HEK293 (cell line): ENCODE measurements around the gene MTX1.
A peak's percentile ranks its signal among the peaks of the same experiment; 100 is the strongest.

Experiments
- CTCF ChIA-PET: fragments of 350-600 bp; formaldehyde crosslinking; extraction: SDS; loops from one replicate; lab custom pipeline; 2021; ENCODE audit warnings: antibody characterized with exemption; lab: Yijun Ruan, JAX
- POLR2A ChIA-PET: fragments of 300-600 bp; formaldehyde crosslinking; extraction: SDS; loops from one replicate; lab custom pipeline; 2020; ENCODE audit warnings: antibody characterized with exemption, inconsistent platforms; lab: Yijun Ruan, JAX
- H3K27ac ChIP-seq: fragments of 200-500 bp; sonication (Bioruptor generic); 2 replicates; pipeline ENCODE4 v1.5.1; 2014; ENCODE audit warnings: low read depth, low read length, control low read depth, inconsistent platforms; ENCODE audit errors: extremely low read depth
- H3K36me3 ChIP-seq, 2 experiments: fragments of 200-500 bp in 1 of 2; sonication (Bioruptor generic) in 1 of 2; 1 replicate in 1 of 2; 2 replicates in 1 of 2; pipeline ENCODE4 v1.5.1; 2014 to 2017; ENCODE audit warnings: inconsistent platforms in 2 of 2, low read length in 2 of 2; ENCODE audit not compliant: control insufficient read depth in 2 of 2, insufficient read depth in 1 of 2
- H3K4me1 ChIP-seq: fragments of 200-500 bp; sonication (Bioruptor generic); 2 replicates; pipeline ENCODE4 v1.5.1; 2014; ENCODE audit warnings: mild to moderate bottlenecking, low read length, inconsistent platforms; ENCODE audit not compliant: control insufficient read depth, insufficient read depth
- H3K4me3 ChIP-seq: 2 replicates; pipeline ENCODE4 v1.5.1; 2011; ENCODE audit warnings: low read depth, mild to moderate bottlenecking, control low read depth, low read length, moderate library complexity
- H3K9me3 ChIP-seq: fragments of 200-500 bp; sonication (Bioruptor generic); 2 replicates; pipeline ENCODE4 v1.5.1; 2014; ENCODE audit warnings: low read depth, low read length, inconsistent platforms; ENCODE audit not compliant: control insufficient read depth, insufficient read depth
- BCL11A ChIP-seq: fragments of 450-650 bp; formaldehyde crosslinking; IDR thresholded peaks from 2 replicates; pipeline ENCODE4 v1.5.1; 2016; ENCODE audit warnings: low read depth, missing biosample characterization, missing genetic modification characterization
- HOXC10 ChIP-seq: sonication (generic); formaldehyde crosslinking; IDR thresholded peaks from 2 replicates; pipeline ENCODE4 v1.8.1; 2023; ENCODE audit warnings: mild to moderate bottlenecking, missing genetic modification reagents
- IKZF3 ChIP-seq: fragments of 450-650 bp; IDR thresholded peaks from 2 replicates; pipeline ENCODE4 v1.5.0; 2018; ENCODE audit warnings: missing biosample characterization, mild to moderate bottlenecking, missing genetic modification characterization, moderate library complexity
- KLF9 ChIP-seq: fragments of 450-650 bp; formaldehyde crosslinking; IDR thresholded peaks from 2 replicates; pipeline ENCODE4 v1.5.1; 2016; ENCODE audit warnings: missing biosample characterization, missing genetic modification characterization, low read depth
- OSR2 ChIP-seq: fragments of 450-650 bp; formaldehyde crosslinking; IDR thresholded peaks from 2 replicates; pipeline ENCODE4 v1.5.1; 2016; ENCODE audit warnings: missing biosample characterization, missing genetic modification characterization
- PATZ1 ChIP-seq: fragments of 450-650 bp; formaldehyde crosslinking; IDR thresholded peaks from 2 replicates; pipeline ENCODE4 v1.5.1; 2016; ENCODE audit warnings: missing biosample characterization, missing genetic modification characterization
- PBX3 ChIP-seq: sonication (generic); formaldehyde crosslinking; IDR thresholded peaks from 2 replicates; pipeline ENCODE4 v1.8.1; 2022; ENCODE audit warnings: mild to moderate bottlenecking, moderate library complexity, missing genetic modification reagents
- REST ChIP-seq: fragments of 450-650 bp; formaldehyde crosslinking; IDR thresholded peaks from 2 replicates; pipeline ENCODE4 v1.5.1; 2016; ENCODE audit warnings: missing biosample characterization, missing genetic modification characterization
- SP2 ChIP-seq: fragments of 450-650 bp; formaldehyde crosslinking; IDR thresholded peaks from 2 replicates; pipeline ENCODE4 v1.5.1; 2016; ENCODE audit warnings: missing biosample characterization, missing genetic modification characterization
- SP3 ChIP-seq: fragments of 450-650 bp; formaldehyde crosslinking; IDR thresholded peaks from 2 replicates; pipeline ENCODE4 v1.5.1; 2016; ENCODE audit warnings: missing biosample characterization, missing genetic modification characterization
- SP7 ChIP-seq: fragments of 450-650 bp; formaldehyde crosslinking; IDR thresholded peaks from 2 replicates; pipeline ENCODE4 v1.5.1; 2016; ENCODE audit warnings: missing biosample characterization, missing genetic modification characterization
- TRIM28 ChIP-seq: IDR thresholded peaks from 2 replicates; pipeline ENCODE4 v1.6.1; 2011; ENCODE audit warnings: low read length, control low read depth, borderline replicate concordance
- YY2 ChIP-seq: fragments of 450-650 bp; formaldehyde crosslinking; IDR thresholded peaks from 2 replicates; pipeline ENCODE4 v1.5.1; 2016; ENCODE audit warnings: missing biosample characterization, missing genetic modification characterization
- ZBTB17 ChIP-seq: fragments of 450-650 bp; formaldehyde crosslinking; IDR thresholded peaks from 2 replicates; pipeline ENCODE4 v1.5.1; 2016; ENCODE audit warnings: missing biosample characterization, missing genetic modification characterization
- ZBTB48 ChIP-seq: fragments of 450-650 bp; formaldehyde crosslinking; IDR thresholded peaks from 2 replicates; pipeline ENCODE4 v1.5.1; 2016; ENCODE audit warnings: missing biosample characterization, missing genetic modification characterization
- ZFP69B ChIP-seq: fragments of 450-650 bp; formaldehyde crosslinking; IDR thresholded peaks from 2 replicates; pipeline ENCODE4 v1.5.1; 2016; ENCODE audit warnings: missing biosample characterization, missing genetic modification characterization
- ZNF174 ChIP-seq: fragments of 450-650 bp; formaldehyde crosslinking; IDR thresholded peaks from 2 replicates; pipeline ENCODE4 v1.5.0; 2017; ENCODE audit warnings: missing biosample characterization, mild to moderate bottlenecking, missing genetic modification characterization
- ZNF19 ChIP-seq: fragments of 450-650 bp; formaldehyde crosslinking; IDR thresholded peaks from 2 replicates; pipeline ENCODE4; 2016; ENCODE audit warnings: missing biosample characterization, missing genetic modification characterization, low read depth
- ZNF2 ChIP-seq: fragments of 450-650 bp; formaldehyde crosslinking; IDR thresholded peaks from 2 replicates; pipeline ENCODE4 v1.5.1; 2016; ENCODE audit warnings: missing biosample characterization, missing genetic modification characterization
- ZNF223 ChIP-seq: fragments of 450-650 bp; formaldehyde crosslinking; IDR thresholded peaks from 2 replicates; pipeline ENCODE4 v1.5.1; 2016; ENCODE audit warnings: missing biosample characterization, missing genetic modification characterization
- ZNF24 ChIP-seq: fragments of 450-650 bp; formaldehyde crosslinking; IDR thresholded peaks from 2 replicates; pipeline ENCODE4 v1.5.1; 2016; ENCODE audit warnings: missing biosample characterization, missing genetic modification characterization
- ZNF335 ChIP-seq: fragments of 450-650 bp; formaldehyde crosslinking; conservative IDR thresholded peaks from 2 replicates; pipeline ENCODE4 v1.5.1; 2016; ENCODE audit warnings: missing biosample characterization, missing genetic modification characterization
- ZNF362 ChIP-seq: fragments of 450-650 bp; formaldehyde crosslinking; IDR thresholded peaks from 2 replicates; pipeline ENCODE4 v1.5.1; 2016; ENCODE audit warnings: missing biosample characterization, missing genetic modification characterization
- ZNF394 ChIP-seq: fragments of 450-650 bp; formaldehyde crosslinking; IDR thresholded peaks from 2 replicates; pipeline ENCODE4 v1.5.1; 2016; ENCODE audit warnings: missing biosample characterization, missing genetic modification characterization, mild to moderate bottlenecking, moderate library complexity, borderline replicate concordance
- ZNF521 ChIP-seq: fragments of 450-650 bp; formaldehyde crosslinking; IDR thresholded peaks from 2 replicates; pipeline ENCODE4 v1.5.1; 2017; ENCODE audit warnings: missing biosample characterization, mild to moderate bottlenecking, missing genetic modification characterization
- ZNF561 ChIP-seq: fragments of 450-650 bp; IDR thresholded peaks from 2 replicates; pipeline ENCODE4 v1.5.1; 2018; ENCODE audit warnings: missing biosample characterization, missing genetic modification characterization, borderline replicate concordance
- ZNF658 ChIP-seq: fragments of 450-650 bp; formaldehyde crosslinking; IDR thresholded peaks from 2 replicates; pipeline ENCODE4; 2016; ENCODE audit warnings: missing biosample characterization, missing genetic modification characterization
- ZNF776 ChIP-seq: fragments of 450-650 bp; formaldehyde crosslinking; IDR thresholded peaks from 2 replicates; pipeline ENCODE4 v1.5.0; 2017; ENCODE audit warnings: missing biosample characterization, missing genetic modification characterization, borderline replicate concordance
- ZSCAN30 ChIP-seq: fragments of 450-650 bp; IDR thresholded peaks from 2 replicates; pipeline ENCODE4 v1.5.1; 2018; ENCODE audit warnings: missing biosample characterization, mild to moderate bottlenecking, missing genetic modification characterization, moderate library complexity

Gene MTX1

GRCh38 chr1:155250633-155251449, 42.3 kb downstream of the MTX1 start:
- Histone ChIP-seq H3K4me3 (no peak overlapping the region), H3K27ac (peak overlapping the region; percentile 8)
- POLR2A ChIA-PET: interaction anchor here (0.7 to 4.3 kb wide), 13 partner anchors 11 to 478 kb away, joined by 3 to 26 read pairs (median 4); partner anchors contain the start of genes ASH1L, CLK2, FDPS and HCN3
- no peak for TF ChIP-seq ZNF174 (tag by site-specific recombination)
- TF ChIP-seq PATZ1 (tag by site-specific recombination): peak; percentile 70
- TF ChIP-seq SP2 (tag by site-specific recombination): peak; percentile 29; the same call in 1 of the 2 replicates
- peak; percentile 51; the same call in 1 of the 2 replicates for TF ChIP-seq KLF9 (tag by site-specific recombination)
- TF ChIP-seq ZSCAN30 (tag by site-specific recombination): peak; percentile 88
- TF ChIP-seq ZBTB17 (tag by site-specific recombination): peak; percentile 64; the same call in 1 of the 2 replicates
- TF ChIP-seq ZNF24 (tag by site-specific recombination): peak; percentile 51; the same call in 1 of the 2 replicates
- peak; percentile 56 for TF ChIP-seq IKZF3 (tag by site-specific recombination)
- TF ChIP-seq ZNF2: peak; percentile 92; the same call in 1 of the 2 replicates
- TF ChIP-seq YY2: peak; percentile 63; the same call in 1 of the 2 replicates
- peak; percentile 51 for TF ChIP-seq SP3 (tag by site-specific recombination)
- TF ChIP-seq TRIM28: peak; percentile 60; the same call in 1 of the 2 replicates
- 0 out of 2 replicates have a peak, but pooled peaks have one; percentile 47 for TF ChIP-seq ZFP69B (tag by site-specific recombination)
- no peak for TF ChIP-seq ZNF394 (tag by site-specific recombination)
- TF ChIP-seq SP7 (tag by site-specific recombination): peak; percentile 67
- no peak for TF ChIP-seq ZNF223 (tag by site-specific recombination)
- no peak for TF ChIP-seq HOXC10 (CRISPR knock-in tag)
- peak; percentile 89 for TF ChIP-seq ZBTB48 (tag by site-specific recombination)
- 0 out of 2 replicates have a peak, but pooled peaks have one; percentile 52 for TF ChIP-seq BCL11A (tag by site-specific recombination)
- no peak for TF ChIP-seq ZNF776
- TF ChIP-seq ZNF521 (tag by site-specific recombination): no peak
- 0 out of 2 replicates have a peak, but pooled peaks have one; percentile 63 for TF ChIP-seq PBX3 (CRISPR knock-in tag)
- TF ChIP-seq REST: peak; percentile 52; the same call in 1 of the 2 replicates
- no peak for TF ChIP-seq ZNF362 (tag by site-specific recombination)
- TF ChIP-seq ZNF658 (tag by site-specific recombination): no peak
- TF ChIP-seq ZNF19 (tag by site-specific recombination): no peak
- peak; percentile 29; the same call in 1 of the 2 replicates for TF ChIP-seq ZNF561 (tag by site-specific recombination)
- TF ChIP-seq ZNF335 (tag by site-specific recombination): peak; percentile 51; the same call in 1 of the 2 replicates
- TF ChIP-seq OSR2 (tag by site-specific recombination): no peak

More at GRCh38 chr1:155250633-155251449, 42.3 kb downstream of the MTX1 start:
- Histone ChIP-seq H3K9me3 (no peaks in the 10 kb centered on the region), H3K4me1 (no peaks in the 10 kb centered on the region), H3K36me3 (peaks cover 13 to 53% of the 10 kb centered on the region in 2 experiments; a peak in 2 of 3 replicates)
- CTCF ChIA-PET: interaction anchor here (0.5 to 4.9 kb wide), 65 partner anchors 9 to 1040 kb away, joined by 3 to 91 read pairs (median 4); partner anchors contain the start of genes CLK2, FDPS, HCN3 and KRTCAP2
